ENCODE data around the gene RAMP1.

The RAMP1 gene

DNA sequence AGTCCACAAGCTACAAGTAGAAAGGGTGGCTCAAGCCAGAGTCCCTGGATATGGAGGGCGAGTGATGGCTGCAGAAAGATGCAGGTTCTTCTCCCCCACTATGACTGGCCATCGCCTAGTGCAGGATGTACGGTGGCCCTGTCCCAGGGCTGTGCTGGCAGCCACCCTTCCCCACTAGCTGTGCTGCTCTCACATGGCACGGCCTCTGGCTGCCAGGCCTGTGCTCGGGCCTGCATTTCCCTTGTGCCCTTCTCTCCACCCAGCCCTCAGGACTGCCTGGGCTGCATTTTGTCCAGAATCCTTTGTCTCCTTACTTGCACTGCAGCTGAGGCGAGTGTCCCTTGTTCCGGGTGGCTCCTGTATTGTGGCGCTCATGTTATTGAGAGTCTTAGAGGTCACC lies 1.6 kb upstream of the RAMP1 start:
- TF ChIP-seq, protein P1, sequence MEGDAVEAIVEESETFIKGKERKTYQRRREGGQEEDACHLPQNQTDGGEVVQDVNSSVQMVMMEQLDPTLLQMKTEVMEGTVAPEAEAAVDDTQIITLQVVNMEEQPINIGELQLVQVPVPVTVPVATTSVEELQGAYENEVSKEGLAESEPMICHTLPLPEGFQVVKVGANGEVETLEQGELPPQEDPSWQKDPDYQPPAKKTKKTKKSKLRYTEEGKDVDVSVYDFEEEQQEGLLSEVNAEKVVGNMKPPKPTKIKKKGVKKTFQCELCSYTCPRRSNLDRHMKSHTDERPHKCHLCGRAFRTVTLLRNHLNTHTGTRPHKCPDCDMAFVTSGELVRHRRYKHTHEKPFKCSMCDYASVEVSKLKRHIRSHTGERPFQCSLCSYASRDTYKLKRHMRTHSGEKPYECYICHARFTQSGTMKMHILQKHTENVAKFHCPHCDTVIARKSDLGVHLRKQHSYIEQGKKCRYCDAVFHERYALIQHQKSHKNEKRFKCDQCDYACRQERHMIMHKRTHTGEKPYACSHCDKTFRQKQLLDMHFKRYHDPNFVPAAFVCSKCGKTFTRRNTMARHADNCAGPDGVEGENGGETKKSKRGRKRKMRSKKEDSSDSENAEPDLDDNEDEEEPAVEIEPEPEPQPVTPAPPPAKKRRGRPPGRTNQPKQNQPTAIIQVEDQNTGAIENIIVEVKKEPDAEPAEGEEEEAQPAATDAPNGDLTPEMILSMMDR (conservative IDR thresholded peaks at IDR 0.05), result no peak
- H3K27ac ChIP-seq, result peak overlapping the region; percentile 98; the same call in 1 of the 2 replicates

DNA sequence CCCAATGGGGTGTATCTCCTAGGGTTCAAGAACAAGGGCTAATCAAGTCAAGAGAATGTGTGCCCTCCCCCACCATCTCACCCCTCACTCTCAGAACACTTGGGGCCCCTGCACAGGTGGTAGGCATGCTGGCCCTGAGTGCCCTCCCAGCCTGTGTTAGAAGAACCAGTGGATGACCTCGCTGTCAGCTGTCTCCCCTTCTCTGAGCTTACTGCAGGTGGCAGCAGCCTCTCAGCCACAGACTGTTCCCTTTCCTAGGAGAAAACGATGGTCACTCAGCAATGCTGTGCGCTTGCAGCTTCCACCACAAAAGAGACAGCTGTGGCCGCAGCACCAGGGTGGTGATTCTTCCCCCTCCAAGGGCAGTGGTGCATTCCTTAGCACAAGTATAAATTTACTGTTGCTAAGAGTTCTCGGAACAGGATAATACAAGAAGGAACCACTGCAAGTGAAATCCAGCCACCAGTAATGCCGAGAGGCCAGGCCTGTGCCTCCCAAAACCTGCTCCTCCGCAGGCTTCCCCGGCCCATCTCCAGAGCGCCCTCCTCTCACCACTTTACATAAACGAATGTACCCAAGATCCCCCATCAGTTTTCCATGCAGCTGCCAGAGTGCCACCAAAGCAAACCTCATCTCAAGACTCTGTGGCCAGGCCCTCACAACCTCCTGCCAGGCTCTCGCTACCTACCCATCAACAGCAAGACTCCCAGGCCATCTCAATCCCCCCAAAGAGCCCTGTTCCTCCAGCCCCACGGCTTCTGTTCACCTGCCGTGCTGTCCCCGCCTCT lies 935 bp upstream of the RAMP1 start:
- peak overlapping the region; percentile 98 for H3K27ac ChIP-seq
- TF ChIP-seq, protein P1 (conservative IDR thresholded peaks at IDR 0.05), result peak; percentile 92

DNA sequence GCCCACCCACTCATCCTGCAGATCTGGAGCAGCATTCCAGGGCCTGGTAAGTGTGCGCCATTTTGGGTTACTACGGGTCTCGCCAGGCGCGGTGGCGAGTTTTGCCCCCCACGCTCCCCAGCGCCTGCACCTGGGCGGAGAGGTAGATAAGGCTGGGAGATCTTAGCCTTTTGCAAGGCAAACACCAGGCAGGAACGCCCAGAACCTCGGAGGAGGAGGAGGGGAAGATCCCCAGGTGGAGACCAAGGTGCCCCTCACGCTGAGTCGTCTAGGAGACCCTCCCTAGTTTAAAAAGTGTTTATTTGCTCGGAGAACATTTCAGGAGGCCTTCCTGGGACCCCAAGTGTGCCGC lies 365 bp upstream of the RAMP1 start:
- TF ChIP-seq, protein P1 (conservative IDR thresholded peaks at IDR 0.05), result no peak
- H3K27ac ChIP-seq, result peak overlapping the region; percentile 98

DNA sequence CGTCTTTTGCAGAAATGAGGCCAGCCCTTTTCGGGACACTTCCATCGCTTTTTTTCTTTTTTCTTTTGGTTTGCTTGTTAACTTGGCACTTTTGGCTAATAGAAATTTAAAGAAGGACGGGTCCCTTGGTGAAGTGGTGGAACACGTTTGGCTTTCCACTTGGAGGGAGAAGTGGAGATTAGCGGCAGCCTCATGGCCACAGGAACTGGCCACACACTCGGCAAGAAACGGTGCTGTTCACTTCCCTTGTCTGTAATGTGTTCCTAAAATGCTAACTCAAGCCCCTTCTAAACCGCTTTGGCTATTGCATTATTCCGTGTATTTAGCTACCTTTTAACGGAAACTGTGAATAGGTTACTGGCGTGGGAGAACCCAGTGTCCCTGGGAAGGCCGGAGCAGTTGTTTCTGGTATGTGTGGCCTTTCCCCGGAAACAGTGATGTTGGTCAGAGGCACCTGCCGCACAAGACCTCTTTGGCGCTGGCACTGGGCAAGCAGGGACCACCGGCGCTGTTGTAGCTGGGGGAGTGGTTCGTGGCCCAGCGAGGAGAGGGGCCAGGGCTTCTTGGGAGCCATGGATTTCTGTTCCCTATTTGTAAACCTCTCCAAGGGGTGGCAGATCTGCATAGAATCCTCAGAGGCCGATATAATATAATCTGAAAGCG lies 981 bp downstream of the RAMP1 start:
- H3K27ac ChIP-seq, result peak overlapping the region; percentile 98
- TF ChIP-seq, protein P1 (conservative IDR thresholded peaks at IDR 0.05), result no peak

DNA sequence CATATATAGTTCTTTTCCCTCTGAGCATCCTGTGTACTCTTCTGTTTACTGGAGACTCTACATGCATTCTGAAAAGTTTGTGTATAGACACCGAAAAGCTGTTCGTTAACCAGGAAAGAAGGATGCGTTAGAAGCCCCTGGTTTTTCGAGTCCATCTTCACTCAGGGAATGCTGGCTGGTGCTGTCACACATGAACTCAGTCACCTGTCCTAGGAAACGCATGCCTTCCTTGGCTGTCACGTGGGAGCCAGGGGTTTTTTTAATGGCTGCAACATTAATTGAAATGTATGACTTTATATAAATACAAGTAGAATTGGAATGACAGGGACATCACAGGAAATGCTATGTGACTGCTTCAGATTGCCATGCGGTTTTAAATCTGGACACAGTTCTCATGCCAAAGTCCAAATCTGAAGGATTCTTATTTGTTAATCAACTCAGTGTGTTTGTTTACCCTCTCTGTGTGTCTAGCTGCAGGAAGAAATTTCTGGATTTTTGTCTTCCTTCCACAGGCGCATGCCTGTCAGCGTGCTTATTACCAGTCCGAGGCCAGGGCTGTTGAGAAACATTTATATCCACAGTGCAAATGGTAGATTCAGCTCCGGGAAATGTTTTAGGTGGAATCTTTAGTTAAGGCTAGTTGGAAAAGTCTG lies 2.6 kb downstream of the RAMP1 start:
- TF ChIP-seq, protein P1 (conservative IDR thresholded peaks at IDR 0.05), result no peak
- peak overlapping the region; percentile 98 for H3K27ac ChIP-seq

DNA sequence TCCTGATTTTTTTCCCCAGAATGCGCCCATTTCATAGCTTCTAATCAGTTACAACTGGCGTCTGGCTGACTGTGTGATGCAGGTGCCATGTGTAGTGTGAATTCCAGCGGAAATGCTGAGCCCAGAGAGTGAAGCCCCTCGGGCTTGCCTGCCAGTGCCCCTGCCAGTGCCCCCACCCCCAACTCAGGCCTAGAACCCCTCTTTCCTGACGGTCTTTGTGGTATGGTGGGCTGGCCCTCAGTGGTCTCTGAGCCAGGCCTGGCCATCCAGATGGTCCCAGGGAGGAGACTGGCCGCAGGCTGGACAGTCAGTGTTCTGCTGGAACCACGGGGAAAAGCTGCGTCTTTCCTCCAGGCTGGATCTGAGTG lies 3.1 kb downstream of the RAMP1 start:
- peak overlapping the region; percentile 98 for H3K27ac ChIP-seq
- TF ChIP-seq, protein P1 (conservative IDR thresholded peaks at IDR 0.05), result no peak

DNA sequence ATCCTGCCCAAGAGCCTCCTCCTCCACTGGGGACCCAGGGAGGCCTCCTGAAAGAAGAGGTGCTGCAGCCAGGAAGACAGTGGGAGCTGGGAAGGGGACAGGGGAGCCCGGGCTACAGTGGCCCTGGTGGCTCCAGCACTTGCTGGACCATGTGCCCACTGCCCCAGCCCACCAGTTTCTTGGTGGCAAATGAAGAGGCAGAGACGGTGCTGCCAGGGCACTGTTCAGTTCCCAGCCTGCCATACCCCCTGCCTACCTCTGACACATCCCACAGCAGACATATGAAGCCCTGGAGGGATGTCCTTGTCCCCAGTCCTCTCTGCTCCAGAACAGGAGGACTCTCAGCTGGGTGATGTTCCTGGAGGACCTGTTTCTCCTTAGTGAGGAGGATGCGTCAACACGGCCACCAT lies 3.7 kb downstream of the RAMP1 start:
- TF ChIP-seq, protein P1 (conservative IDR thresholded peaks at IDR 0.05), result no peak
- peak overlapping the region; percentile 98 for H3K27ac ChIP-seq
